GM12878 (cell line): Measurements from ENCODE around the gene DESI2. TPM values are rescaled to one million over a fixed set of nuclear protein-coding genes. Genes with fewer than 3 reads are reported as not detected.

Experiments
- ATAC-seq: fragments of 200-7000 bp; cut with Tn5 transposase; 3 replicates; pipeline ENCODE4 v1.9.1; 2020; ENCODE audit warnings: mild to moderate bottlenecking, moderate library complexity
- BruUV-seq: library from RNA; stranded (reverse); fragments of 400-500 nt; replicated peaks from 2 replicates; lab custom pipeline; 2021; lab: Mats Ljungman, UMichigan
- CTCF ChIA-PET: fragments of 300-600 bp; sonication (Branson Sonifier 250); formaldehyde crosslinking; extraction: SDS; loops from one replicate; lab custom pipeline; 2021; ENCODE audit warnings: inconsistent platforms; lab: Yijun Ruan, JAX
- POLR2A ChIA-PET: fragments of 350-600 bp; formaldehyde crosslinking; extraction: SDS; loops from one replicate; lab custom pipeline; 2021; ENCODE audit warnings: inconsistent platforms; lab: Charles Lee
- RAD21 ChIA-PET: fragments of 300-600 bp; sonication (Branson Sonifier 250); formaldehyde crosslinking; loops from one replicate; lab custom pipeline; 2023; ENCODE audit warnings: antibody characterized with exemption; ENCODE audit not compliant: unreplicated experiment; lab: Charles Lee
- SMC1A ChIA-PET: fragments of 300-600 bp; sonication (Branson Sonifier 250); formaldehyde crosslinking; loops from one replicate; lab custom pipeline; 2023; ENCODE audit not compliant: unreplicated experiment, uncharacterized antibody; lab: Charles Lee
- DNase-seq: peaks from one replicate; pipeline ENCODE4 v3.0.0-alpha.2; 2011; ENCODE audit warnings: low read depth, low spot score
- FAIRE-seq: peaks from 3 replicates; lab custom pipeline; 2011; peaks lifted over from hg19 to GRCh38; lab: Jason Lieb, UNC
- H2AFZ ChIP-seq: 2 replicates; pipeline ENCODE4 v1.6.0; 2011; ENCODE audit warnings: low read depth, low read length, control low read depth; ENCODE audit not compliant: control insufficient read depth
- H3K27ac ChIP-seq: 2 replicates; pipeline ENCODE4 v1.5.1; 2011; ENCODE audit warnings: control low read depth; ENCODE audit not compliant: control insufficient read depth, insufficient read depth
- H3K27me3 ChIP-seq, 2 experiments: replicated peaks in 1 of 2; 2 replicates each; pipeline versions ENCODE4 v1.6.0 to v1.6.1; 2011; ENCODE audit warnings: low read length in 1 of 2; ENCODE audit not compliant: control insufficient read depth in 2 of 2, insufficient read depth in 2 of 2
- H3K36me3 ChIP-seq, 2 experiments: 2 replicates each; pipeline ENCODE4 v1.5.1; 2011; ENCODE audit warnings: low read length in 1 of 2; ENCODE audit not compliant: control insufficient read depth in 2 of 2, insufficient read depth in 2 of 2
- H3K4me1 ChIP-seq: 2 replicates; pipeline ENCODE4 v1.6.1; 2011; ENCODE audit warnings: mild to moderate bottlenecking, low read length, moderate library complexity, mixed read lengths; ENCODE audit not compliant: control insufficient read depth, insufficient read depth
- H3K4me2 ChIP-seq: 2 replicates; pipeline ENCODE4 v1.6.0; 2011; ENCODE audit warnings: control low read depth; ENCODE audit not compliant: control insufficient read depth, insufficient read depth
- H3K4me3 ChIP-seq: fragments of 200-600 bp; sonication (generic); 2 replicates; pipeline ENCODE4 v1.5.1; 2016
- H3K79me2 ChIP-seq: 2 replicates; pipeline ENCODE4 v1.6.0; 2011; ENCODE audit warnings: low read length; ENCODE audit not compliant: control insufficient read depth, insufficient read depth
- H3K9ac ChIP-seq: 2 replicates; pipeline ENCODE4 v1.8.0; 2011; ENCODE audit warnings: low read length, control low read depth, mixed read lengths; ENCODE audit not compliant: control insufficient read depth, insufficient read depth
- H3K9me3 ChIP-seq: replicated peaks from 3 replicates; pipeline ENCODE4 v1.5.1; 2011; ENCODE audit warnings: mild to moderate bottlenecking, low read length; ENCODE audit not compliant: control insufficient read depth, insufficient read depth
- H4K20me1 ChIP-seq: 2 replicates; pipeline ENCODE4 v1.6.0; 2011; ENCODE audit not compliant: control insufficient read depth, insufficient read depth
- BCL11A ChIP-seq: IDR thresholded peaks from 2 replicates; pipeline ENCODE4 v1.6.1; 2011; ENCODE audit warnings: low read depth, low read length
- BMI1 ChIP-seq: fragments of 450-650 bp; IDR thresholded peaks from 2 replicates; pipeline ENCODE4 v1.6.1; 2016; ENCODE audit warnings: mild to moderate bottlenecking, moderate library complexity, borderline replicate concordance
- E2F4 ChIP-seq: IDR thresholded peaks from 2 replicates; pipeline ENCODE4 v1.6.1; 2012; ENCODE audit warnings: low read depth, low read length, improper control_type of control experiment
- FOXM1 ChIP-seq: IDR thresholded peaks from 2 replicates; pipeline ENCODE4 v1.6.1; 2012; ENCODE audit warnings: low read depth, mild to moderate bottlenecking, inconsistent platforms, low read length, moderate library complexity
- MAX ChIP-seq: IDR thresholded peaks from 2 replicates; pipeline ENCODE4 v1.6.1; 2012; ENCODE audit warnings: low read depth, low read length, improper control_type of control experiment
- NKRF ChIP-seq: fragments of 450-650 bp; conservative IDR thresholded peaks from 2 replicates; pipeline ENCODE4 v1.6.1; 2017; ENCODE audit warnings: mild to moderate bottlenecking, moderate library complexity
- RAD21 ChIP-seq: IDR thresholded peaks from 2 replicates; pipeline ENCODE4 v1.6.1; 2011; ENCODE audit warnings: mild to moderate bottlenecking, low read depth, low read length, moderate library complexity; ENCODE audit not compliant: insufficient read depth
- SIN3A ChIP-seq: IDR thresholded peaks from 2 replicates; pipeline ENCODE4 v1.6.1; 2012; ENCODE audit warnings: low read depth, low read length, improper control_type of control experiment
- ZBTB40 ChIP-seq: fragments of 450-650 bp; IDR thresholded peaks from 2 replicates; pipeline ENCODE4 v1.6.1; 2016; ENCODE audit warnings: mild to moderate bottlenecking, moderate library complexity, borderline replicate concordance
- ZNF592 ChIP-seq: fragments of 450-650 bp; IDR thresholded peaks from 2 replicates; pipeline ENCODE4 v1.6.1; 2017; ENCODE audit warnings: mild to moderate bottlenecking, moderate library complexity
- in situ Hi-C: fragments of 300-500 bp; cut with MboI; formaldehyde crosslinking; loops from 9 replicates; pipeline ENCODE4 v1.14.3; 2018; ENCODE audit warnings: mixed read lengths
- intact Hi-C: fragments of 100-400 bp; cut with micrococcal nuclease; formaldehyde crosslinking; loops from one replicate; pipeline ENCODE4 v1.14.2; 2022; ENCODE audit not compliant: unreplicated experiment
- polyA plus RNA-seq, 11 experiments: library from polyadenylated mRNA; depleted of rRNA in 4 of 11; unstranded in 6 of 11; stranded (reverse) in 5 of 11; fragments of >200 nt; fragmentation: Nextera tagmentation in 4 of 11; fragmentation: Illumina TruSeq in 1 of 11; extraction: Ambion mirVana in 4 of 11; extraction: Trizol in 1 of 11; gene quantifications; 1 replicate in 1 of 11; 2 replicates in 10 of 11; pipeline versions ENCODE4 v1.2.1 to v1.2.3, GENCODE V29; 2011 to 2016; ENCODE audit warnings: inconsistent platforms in 2 of 11, missing spikeins in 2 of 11, low read depth in 1 of 11
- total RNA-seq, 4 experiments: library from RNA; depleted of rRNA in 3 of 4; stranded (reverse); fragments of >200 nt in 3 of 4; fragmentation: Illumina TruSeq in 1 of 4; extraction: Trizol in 1 of 4; gene quantifications; 2 replicates each; pipeline versions ENCODE4 v1.2.1 to v1.2.3, GENCODE V29; 2013 to 2021

The DESI2 gene
- total and polyA plus RNA-seq, 10 of the 15 experiments (the other 5 are each of a cell fraction or from before 2014, with no cell fraction given): 6.2 to 21.5 (median 17.3) TPM

- ChIA-PET CTCF (no interaction called here), RAD21 (no interaction called here), POLR2A (no interaction called here), SMC1A (no interaction called here)
- FAIRE-seq (no peak), ATAC-seq (no peak), DNase-seq (no peak)
- H3K4me3 ChIP-seq: no peak overlapping the region
- H4K20me1 ChIP-seq: no peaks in the 10 kb centered on the region
- H3K9me3 ChIP-seq: no peaks in the 10 kb centered on the region
- H3K4me2 ChIP-seq: no peak overlapping the region
- no peaks in the 10 kb centered on the region for H3K36me3 ChIP-seq
- no peak overlapping the region for H2AFZ ChIP-seq
- H3K27me3 ChIP-seq: peaks cover 0 to 3% of the 10 kb centered on the region in 2 experiments; a peak in 2 of 4 replicates
- no peak overlapping the region for H3K9ac ChIP-seq
- intact Hi-C loops: no loop called here
- H3K4me1 ChIP-seq: no peaks in the 10 kb centered on the region
- in situ Hi-C loops: no loop called here
- H3K27ac ChIP-seq: no peak overlapping the region
- H3K79me2 ChIP-seq: no peaks in the 10 kb centered on the region
- no TSS peak for BruUV-seq
- no peak for TF ChIP-seq NKRF
- no peak for TF ChIP-seq BMI1
- no peak for TF ChIP-seq SIN3A
- no peak for TF ChIP-seq BCL11A
- no peak for TF ChIP-seq RAD21
- no peak for TF ChIP-seq ZNF592
- TF ChIP-seq E2F4: no peak
- no peak for TF ChIP-seq ZBTB40
- TF ChIP-seq FOXM1: no peak
- no peak for TF ChIP-seq MAX
These were observed 19.8 kb upstream of the DESI2 start for GRCh38 chr1:244633140-244633539.
